Fibroblast of mammary gland (primary cell): ENCODE results near the gene PTK7.
A peak's percentile ranks its signal among the peaks of the same experiment; 100 is the strongest.

ENCODE experiments used
- DNase-seq: peaks from one replicate; pipeline ENCODE4 v3.0.0-alpha.2; 2010; ENCODE audit warnings: low read depth
- H3K4me3 ChIP-seq: 2 replicates; pipeline ENCODE4 v1.5.1; 2011; ENCODE audit warnings: low read depth, mild to moderate bottlenecking, low read length, moderate library complexity; ENCODE audit not compliant: control insufficient read depth
- TF ChIP-seq, protein P1 (sequence below): conservative IDR thresholded peaks from 2 replicates; pipeline ENCODE4 v1.5.1; 2011; ENCODE audit warnings: low read depth, low read length, inconsistent platforms; ENCODE audit not compliant: control insufficient read depth, insufficient read depth

PTK7 gene

DNA sequence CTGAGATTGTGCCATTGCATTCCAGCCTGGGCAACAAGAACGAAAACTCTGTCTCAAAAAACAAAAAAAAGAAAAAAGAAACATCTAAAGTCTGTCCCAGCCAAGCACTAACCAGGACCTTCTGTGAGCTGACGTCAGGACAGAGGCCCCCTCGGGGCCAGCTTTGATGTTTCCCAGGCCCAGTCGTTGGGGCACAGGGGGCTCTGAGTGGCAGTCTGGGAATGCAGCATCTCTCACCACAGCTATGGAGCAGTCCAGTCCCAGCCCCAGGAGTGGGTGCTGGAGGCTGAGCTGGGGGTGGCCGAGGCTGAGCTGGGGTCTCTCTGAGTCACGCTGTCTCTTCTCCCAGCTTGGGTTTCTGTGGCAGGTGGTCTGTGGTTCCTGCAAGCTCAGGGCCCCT lies 49.0 kb downstream of the PTK7 start:
- peak; percentile 91 for DNase-seq
- TF ChIP-seq, protein P1, sequence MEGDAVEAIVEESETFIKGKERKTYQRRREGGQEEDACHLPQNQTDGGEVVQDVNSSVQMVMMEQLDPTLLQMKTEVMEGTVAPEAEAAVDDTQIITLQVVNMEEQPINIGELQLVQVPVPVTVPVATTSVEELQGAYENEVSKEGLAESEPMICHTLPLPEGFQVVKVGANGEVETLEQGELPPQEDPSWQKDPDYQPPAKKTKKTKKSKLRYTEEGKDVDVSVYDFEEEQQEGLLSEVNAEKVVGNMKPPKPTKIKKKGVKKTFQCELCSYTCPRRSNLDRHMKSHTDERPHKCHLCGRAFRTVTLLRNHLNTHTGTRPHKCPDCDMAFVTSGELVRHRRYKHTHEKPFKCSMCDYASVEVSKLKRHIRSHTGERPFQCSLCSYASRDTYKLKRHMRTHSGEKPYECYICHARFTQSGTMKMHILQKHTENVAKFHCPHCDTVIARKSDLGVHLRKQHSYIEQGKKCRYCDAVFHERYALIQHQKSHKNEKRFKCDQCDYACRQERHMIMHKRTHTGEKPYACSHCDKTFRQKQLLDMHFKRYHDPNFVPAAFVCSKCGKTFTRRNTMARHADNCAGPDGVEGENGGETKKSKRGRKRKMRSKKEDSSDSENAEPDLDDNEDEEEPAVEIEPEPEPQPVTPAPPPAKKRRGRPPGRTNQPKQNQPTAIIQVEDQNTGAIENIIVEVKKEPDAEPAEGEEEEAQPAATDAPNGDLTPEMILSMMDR, result no peak
- H3K4me3 ChIP-seq, result no peak overlapping the region

DNA sequence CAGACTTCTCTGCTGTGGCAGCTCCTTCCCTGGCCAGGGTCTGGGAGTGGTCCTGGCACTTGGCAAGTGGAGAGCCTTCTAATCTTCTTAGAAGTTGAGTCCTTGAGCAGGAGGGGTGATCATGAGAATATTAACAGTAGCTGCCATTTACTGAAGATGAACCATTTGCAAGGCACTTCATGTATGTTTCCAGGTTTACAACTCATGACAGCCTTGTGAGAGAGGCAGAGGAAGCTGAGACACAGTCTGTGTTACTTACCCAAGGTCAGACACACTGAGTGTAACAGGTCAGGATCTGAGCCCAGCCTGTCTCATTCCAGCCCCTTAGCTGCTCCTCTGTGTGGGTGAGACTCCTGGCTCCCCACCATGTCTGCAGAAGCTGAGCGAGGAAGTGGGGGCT lies 49.4 kb downstream of the PTK7 start:
- TF ChIP-seq, protein P1, result no peak
- no peak overlapping the region for H3K4me3 ChIP-seq
- peak; percentile 57 for DNase-seq

DNA sequence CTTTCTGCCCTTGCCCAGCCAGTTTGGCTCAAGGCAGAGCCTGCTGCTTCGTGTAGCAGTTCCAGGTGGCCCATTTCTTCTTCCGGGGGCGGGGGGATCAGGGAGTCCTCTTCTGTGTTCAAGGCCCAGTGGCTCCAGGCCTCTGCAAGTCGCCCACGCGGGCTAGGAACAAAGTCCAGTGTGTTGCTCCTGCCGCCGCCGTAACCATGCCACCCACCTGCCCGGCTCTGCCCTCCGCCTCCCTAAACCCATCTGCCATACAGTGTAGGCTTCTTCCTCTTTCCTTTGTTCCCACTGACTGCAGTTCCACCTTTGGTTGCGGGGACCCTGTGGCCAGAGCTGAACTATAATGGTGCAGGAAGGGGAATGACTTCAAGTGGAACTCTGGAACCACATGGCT lies 51.1 kb downstream of the PTK7 start:
- TF ChIP-seq, protein P1, result no peak
- DNase-seq, result no peak
- no peak overlapping the region for H3K4me3 ChIP-seq

DNA sequence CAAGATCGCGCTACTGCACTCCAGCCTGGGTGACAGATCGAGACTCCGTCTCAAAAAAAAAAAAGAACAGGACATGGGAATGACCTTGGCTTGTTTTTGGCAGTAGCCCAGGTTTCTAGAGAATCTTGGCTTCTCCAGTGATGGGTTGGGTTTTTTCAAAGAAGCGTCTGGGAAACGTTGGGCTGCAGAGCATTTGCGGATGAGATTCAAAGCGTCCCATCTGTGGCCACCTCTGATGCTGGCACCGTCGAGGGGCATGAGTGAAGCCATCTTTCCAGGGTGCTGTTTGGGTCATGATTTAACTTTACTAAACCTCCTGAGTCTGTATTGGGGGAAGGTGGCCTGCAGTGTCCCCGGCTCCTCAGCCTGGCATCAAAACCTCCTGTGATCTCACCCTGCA lies 51.8 kb downstream of the PTK7 start:
- TF ChIP-seq, protein P1, result no peak
- DNase-seq, result peak; percentile 68
- H3K4me3 ChIP-seq, result no peak overlapping the region

DNA sequence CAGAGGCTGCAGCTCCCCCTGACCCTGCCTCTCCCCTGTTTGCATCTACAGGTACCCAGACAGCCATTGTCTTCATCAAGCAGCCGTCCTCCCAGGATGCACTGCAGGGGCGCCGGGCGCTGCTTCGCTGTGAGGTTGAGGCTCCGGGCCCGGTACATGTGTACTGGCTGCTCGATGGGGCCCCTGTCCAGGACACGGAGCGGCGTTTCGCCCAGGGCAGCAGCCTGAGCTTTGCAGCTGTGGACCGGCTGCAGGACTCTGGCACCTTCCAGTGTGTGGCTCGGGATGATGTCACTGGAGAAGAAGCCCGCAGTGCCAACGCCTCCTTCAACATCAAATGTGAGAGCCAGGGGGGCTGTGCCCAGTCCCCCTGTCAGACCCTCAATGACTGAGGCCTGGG lies 52.8 kb downstream of the PTK7 start:
- TF ChIP-seq, protein P1, result no peak
- no peak overlapping the region for H3K4me3 ChIP-seq
- DNase-seq, result no peak

DNA sequence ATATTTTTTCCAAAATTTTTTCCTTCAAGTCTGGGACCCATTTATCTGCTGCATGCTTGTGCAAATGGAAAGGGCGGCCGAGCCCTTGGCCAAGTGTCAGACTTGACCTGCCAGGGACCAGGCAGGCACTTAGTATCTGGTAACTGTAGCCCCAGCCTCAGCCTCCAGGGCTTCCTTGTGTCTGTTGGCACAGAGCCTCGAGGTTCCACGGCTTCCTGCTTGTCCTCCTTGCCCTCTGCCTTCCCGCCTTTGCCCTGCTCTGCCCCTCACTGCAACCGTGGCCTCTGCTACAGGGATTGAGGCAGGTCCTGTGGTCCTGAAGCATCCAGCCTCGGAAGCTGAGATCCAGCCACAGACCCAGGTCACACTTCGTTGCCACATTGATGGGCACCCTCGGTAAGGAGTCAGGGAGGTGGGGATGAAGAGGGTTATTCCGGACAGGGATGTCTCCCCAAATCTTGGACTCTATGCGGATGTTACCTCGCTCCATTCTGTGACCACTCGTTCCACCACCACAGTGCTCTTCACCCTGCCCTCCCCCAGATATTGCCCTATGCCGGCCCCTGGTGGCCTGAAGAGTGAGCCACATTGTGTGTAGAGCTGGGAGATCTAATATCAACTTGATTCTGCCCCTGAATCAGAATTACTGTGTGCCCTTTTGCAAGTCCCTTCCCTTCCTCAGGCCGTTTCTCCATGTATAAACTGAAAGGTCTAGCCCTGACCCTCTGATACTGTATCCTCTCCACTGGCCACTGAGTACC lies 53.5 kb downstream of the PTK7 start:
- H3K4me3 ChIP-seq, result no peak overlapping the region
- TF ChIP-seq, protein P1, result peak; percentile 75
- DNase-seq, result peak; percentile 47
